ENCODE results near the gene KAZN.
A peak's percentile ranks its signal among the peaks of the same experiment; 100 is the strongest.

KAZN gene

GRCh38 chr1:14602136-14602535 lies 3.7 kb downstream of the KAZN start:
- peak; percentile 83 for DNase-seq (ENCODE audit: low read depth)
- TF ChIP-seq CTCF (conservative IDR thresholded peaks at IDR 0.05; ENCODE audit: low read depth, low read length), result no peak
- no peak overlapping the region for H3K4me3 ChIP-seq (ENCODE audit: low read length)

GRCh38 chr1:14603645-14604044 lies 5.2 kb downstream of the KAZN start:
- no peak for DNase-seq (ENCODE audit: low read depth)
- H3K4me3 ChIP-seq (ENCODE audit: low read length), result no peak overlapping the region
- no peak for TF ChIP-seq CTCF (conservative IDR thresholded peaks at IDR 0.05; ENCODE audit: low read depth, low read length)

GRCh38 chr1:14604414-14604813 lies 5.9 kb downstream of the KAZN start:
- no peak overlapping the region for H3K4me3 ChIP-seq (ENCODE audit: low read length)
- no peak for DNase-seq (ENCODE audit: low read depth)
- no peak for TF ChIP-seq CTCF (conservative IDR thresholded peaks at IDR 0.05; ENCODE audit: low read depth, low read length)

DNA sequence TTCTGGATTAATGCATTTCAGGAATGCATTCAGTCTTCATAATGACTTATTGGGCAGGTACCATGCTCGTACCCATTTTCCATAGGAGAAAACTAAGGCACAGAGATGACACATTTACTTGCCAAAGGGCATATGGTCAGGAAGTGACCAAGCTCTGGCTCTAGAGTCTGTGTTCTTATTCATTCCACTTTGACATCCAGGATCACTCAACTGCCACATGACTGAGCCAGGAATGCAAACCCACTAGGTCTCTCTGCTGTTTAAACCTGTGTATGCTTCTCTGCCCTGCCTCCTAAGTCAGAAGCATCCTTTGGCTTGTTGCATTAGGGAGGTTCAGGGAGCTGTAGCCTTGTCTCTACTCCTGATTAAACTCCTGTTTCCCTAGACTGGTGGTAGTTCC lies 7.5 kb downstream of the KAZN start:
- TF ChIP-seq CTCF (conservative IDR thresholded peaks at IDR 0.05; ENCODE audit: low read depth, low read length), result no peak
- DNase-seq (ENCODE audit: low read depth), result no peak
- no peak overlapping the region for H3K4me3 ChIP-seq (ENCODE audit: low read length)

GRCh38 chr1:14606632-14607031 lies 8.1 kb downstream of the KAZN start:
- TF ChIP-seq CTCF (conservative IDR thresholded peaks at IDR 0.05; ENCODE audit: low read depth, low read length), result peak; percentile 38
- DNase-seq (ENCODE audit: low read depth), result no peak
- H3K4me3 ChIP-seq (ENCODE audit: low read length), result no peak overlapping the region

GRCh38 chr1:14607295-14607694 lies 8.8 kb downstream of the KAZN start:
- DNase-seq (ENCODE audit: low read depth), result no peak
- no peak for TF ChIP-seq CTCF (conservative IDR thresholded peaks at IDR 0.05; ENCODE audit: low read depth, low read length)
- H3K4me3 ChIP-seq (ENCODE audit: low read length), result no peak overlapping the region

DNA sequence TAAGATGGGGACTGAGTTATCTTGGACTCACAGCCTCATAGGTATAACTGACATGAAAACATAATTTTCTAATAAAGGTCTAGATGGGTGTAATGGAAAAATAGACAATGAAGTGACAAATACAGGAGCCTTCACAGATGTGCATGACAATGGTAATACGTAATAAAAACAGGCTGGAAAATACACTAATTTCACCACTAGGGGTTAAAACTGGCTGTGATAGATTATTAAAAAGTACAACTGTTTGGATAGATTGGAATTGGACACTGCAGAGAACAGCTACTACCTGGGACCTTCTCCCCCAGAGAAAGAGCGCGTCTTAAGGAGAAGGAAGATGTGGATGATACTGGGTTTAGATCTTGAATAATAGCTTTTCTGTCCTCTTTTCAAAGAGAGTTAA lies 9.8 kb downstream of the KAZN start:
- TF ChIP-seq CTCF (conservative IDR thresholded peaks at IDR 0.05; ENCODE audit: low read depth, low read length), result peak; percentile 28
- H3K4me3 ChIP-seq (ENCODE audit: low read length), result no peak overlapping the region
- no peak for DNase-seq (ENCODE audit: low read depth)
